Measurements from ENCODE around the gene DOK1.

The DOK1 gene

GRCh38 chr2:74603282-74604000, 48.9 kb downstream of the DOK1 start:
- DNase-seq = no peak

GRCh38 chr2:74606927-74607326, 52.4 kb downstream of the DOK1 start:
- no peak for DNase-seq

Measured in NCI-H187 (cell line).